ENCODE data around the gene SPTSSB.
A peak's percentile ranks its signal among the peaks of the same experiment; 100 is the strongest.

The SPTSSB gene

DNA sequence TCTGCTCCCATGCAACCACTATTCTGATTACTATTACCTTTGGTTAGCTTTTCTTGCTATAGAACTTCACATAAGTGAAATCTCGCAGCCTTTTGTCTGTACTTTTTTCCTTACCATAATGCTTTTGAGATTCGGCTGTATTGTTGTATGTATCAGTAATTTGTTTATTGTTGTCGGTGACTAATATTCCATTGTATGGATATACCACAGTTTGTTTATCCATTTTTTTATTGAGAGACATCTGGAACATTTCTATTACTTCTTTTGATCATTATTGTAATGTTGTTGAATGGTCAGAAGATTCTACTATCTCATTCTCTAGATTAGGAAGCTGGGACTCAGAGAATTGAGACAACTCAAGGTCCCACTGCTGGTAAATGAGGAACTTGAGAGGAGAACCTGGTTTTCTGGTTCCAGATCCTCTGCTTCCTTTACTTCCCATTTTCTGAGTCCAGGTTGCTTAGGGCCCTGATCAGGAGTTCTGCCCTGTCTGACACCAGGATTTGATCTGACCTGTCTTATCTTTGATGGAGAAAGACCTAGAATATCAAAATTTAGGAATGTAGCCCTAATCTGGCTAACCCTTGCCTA lies 18.2 kb upstream of the SPTSSB start:
- TF ChIP-seq POLR2AphosphoS5 (IDR thresholded peaks at IDR 0.05; ENCODE audit: low read depth, low read length): no peak
- TF ChIP-seq TAF1 (IDR thresholded peaks at IDR 0.05; ENCODE audit: borderline replicate concordance, low read depth, low read length): no peak
- no peak for TF ChIP-seq POLR2A (IDR thresholded peaks at IDR 0.05; ENCODE audit: low read depth, low read length)
- FAIRE-seq: no peak
- DNase-seq (ENCODE audit: insufficient read length): no peak

- no peak for DNase-seq (ENCODE audit: insufficient read length)
- no peak for FAIRE-seq
- TF ChIP-seq POLR2A (IDR thresholded peaks at IDR 0.05; ENCODE audit: low read depth, low read length): no peak
- no peak for TF ChIP-seq POLR2AphosphoS5 (IDR thresholded peaks at IDR 0.05; ENCODE audit: low read depth, low read length)
These were observed 17.5 kb upstream of the SPTSSB start for GRCh38 chr3:161388855-161389254.

GRCh38 chr3:161386991-161387770 lies 15.9 kb upstream of the SPTSSB start:
- no peak for TF ChIP-seq POLR2A (IDR thresholded peaks at IDR 0.05; ENCODE audit: low read depth, low read length)
- no peak for TF ChIP-seq TAF1 (IDR thresholded peaks at IDR 0.05; ENCODE audit: borderline replicate concordance, low read depth, low read length)
- TF ChIP-seq POLR2AphosphoS5 (IDR thresholded peaks at IDR 0.05; ENCODE audit: low read depth, low read length): no peak
- DNase-seq (ENCODE audit: insufficient read length) (no peak), FAIRE-seq (no peak)

DNA sequence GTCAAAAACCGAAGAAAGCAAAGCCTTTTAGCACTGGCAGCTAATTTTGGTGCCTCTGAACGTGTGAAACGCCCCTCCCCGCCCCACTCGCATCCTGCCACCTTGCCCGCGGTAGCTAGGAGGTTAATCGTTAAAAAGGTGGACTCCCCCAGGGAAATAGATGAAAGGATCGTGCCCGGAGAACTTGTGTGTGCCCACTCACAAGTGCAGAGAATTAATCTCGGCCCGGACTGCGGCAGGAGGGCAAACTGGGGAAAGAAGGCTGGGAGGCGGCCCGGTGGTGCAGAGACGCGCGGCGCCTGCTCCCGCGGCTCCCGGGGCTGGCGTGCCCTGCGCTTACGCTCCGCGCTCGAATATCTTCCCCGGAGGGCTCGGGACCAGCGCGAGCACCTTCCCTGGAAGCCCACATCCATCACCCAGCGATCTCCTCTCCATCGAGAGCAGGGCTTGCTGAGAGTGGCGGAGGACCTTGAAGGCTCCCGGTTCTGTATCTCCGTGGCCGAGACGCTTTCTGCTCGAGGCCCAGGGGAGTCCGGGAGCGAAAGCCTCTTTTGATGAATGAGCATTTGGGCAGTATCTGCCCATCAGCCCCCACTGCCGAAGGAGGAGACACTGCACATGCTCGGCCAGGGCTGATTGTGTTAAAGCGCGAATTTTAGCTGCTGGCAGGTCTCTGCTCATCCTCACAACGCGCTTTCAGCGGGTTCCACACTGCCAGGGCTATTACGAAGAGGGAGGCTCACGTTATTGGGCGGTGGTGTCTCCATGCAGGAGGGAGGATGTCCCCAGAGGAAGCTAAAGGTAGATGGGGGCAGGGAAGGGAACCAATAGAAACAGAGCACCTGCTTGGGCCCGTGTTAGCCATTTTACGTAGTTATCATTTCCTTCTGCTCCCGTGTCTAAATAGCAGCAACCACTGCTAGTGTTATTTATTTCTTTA lies 1.3 kb upstream of the SPTSSB start:
- FAIRE-seq: no peak
- TF ChIP-seq TAF1 (IDR thresholded peaks at IDR 0.05; ENCODE audit: borderline replicate concordance, low read depth, low read length) (no peak), POLR2AphosphoS5 (IDR thresholded peaks at IDR 0.05; ENCODE audit: low read depth, low read length) (no peak), POLR2A (IDR thresholded peaks at IDR 0.05; ENCODE audit: low read depth, low read length) (no peak)
- peak; percentile 25 for DNase-seq (ENCODE audit: insufficient read length)

- no peak for FAIRE-seq
- TF ChIP-seq POLR2A (IDR thresholded peaks at IDR 0.05; ENCODE audit: low read depth, low read length) (no peak), TAF1 (IDR thresholded peaks at IDR 0.05; ENCODE audit: borderline replicate concordance, low read depth, low read length) (no peak)
These were observed 1.8 kb downstream of the SPTSSB start for GRCh38 chr3:161369531-161369930.

GRCh38 chr3:161366094-161366493 lies 5.2 kb downstream of the SPTSSB start:
- FAIRE-seq: no peak
- TF ChIP-seq POLR2AphosphoS5 (IDR thresholded peaks at IDR 0.05; ENCODE audit: low read depth, low read length) (no peak), TAF1 (IDR thresholded peaks at IDR 0.05; ENCODE audit: borderline replicate concordance, low read depth, low read length) (no peak), POLR2A (IDR thresholded peaks at IDR 0.05; ENCODE audit: low read depth, low read length) (no peak)
- no peak for DNase-seq (ENCODE audit: insufficient read length)

More at GRCh38 chr3:161369531-161369930, 1.8 kb downstream of the SPTSSB start:
- DNase-seq (ENCODE audit: insufficient read length): no peak

DNA sequence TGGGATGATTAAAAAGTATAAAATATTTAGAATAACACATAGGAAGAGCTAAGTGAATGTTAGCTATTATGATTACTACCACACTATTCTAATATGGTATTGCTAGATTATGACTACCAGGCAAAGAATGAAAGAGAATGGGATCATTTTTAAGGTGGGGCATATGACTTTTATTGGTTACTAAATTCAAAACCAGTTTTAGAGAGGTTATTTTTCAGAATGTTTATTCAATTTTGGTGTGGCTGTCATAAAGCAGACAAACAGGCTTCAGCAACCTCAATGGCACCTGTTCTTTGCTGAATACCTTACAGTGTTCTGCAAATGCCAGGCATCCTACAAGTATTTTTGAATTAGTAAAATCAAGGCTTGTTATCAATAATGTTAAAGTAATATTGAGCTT lies 12.8 kb downstream of the SPTSSB start:
- no peak for TF ChIP-seq TAF1 (IDR thresholded peaks at IDR 0.05; ENCODE audit: borderline replicate concordance, low read depth, low read length)
- no peak for TF ChIP-seq POLR2AphosphoS5 (IDR thresholded peaks at IDR 0.05; ENCODE audit: low read depth, low read length)
- no peak for TF ChIP-seq POLR2A (IDR thresholded peaks at IDR 0.05; ENCODE audit: low read depth, low read length)
- DNase-seq (ENCODE audit: insufficient read length) (no peak), FAIRE-seq (no peak)

- no peak for FAIRE-seq
- DNase-seq (ENCODE audit: insufficient read length): no peak
- TF ChIP-seq TAF1 (IDR thresholded peaks at IDR 0.05; ENCODE audit: borderline replicate concordance, low read depth, low read length): no peak
- TF ChIP-seq POLR2AphosphoS5 (IDR thresholded peaks at IDR 0.05; ENCODE audit: low read depth, low read length): no peak
- no peak for TF ChIP-seq POLR2A (IDR thresholded peaks at IDR 0.05; ENCODE audit: low read depth, low read length)
These were observed 15.0 kb downstream of the SPTSSB start for GRCh38 chr3:161356287-161356686.

GRCh38 chr3:161355508-161355907 lies 15.8 kb downstream of the SPTSSB start:
- DNase-seq (ENCODE audit: insufficient read length) (no peak), FAIRE-seq (no peak)
- TF ChIP-seq POLR2AphosphoS5 (IDR thresholded peaks at IDR 0.05; ENCODE audit: low read depth, low read length) (no peak), TAF1 (IDR thresholded peaks at IDR 0.05; ENCODE audit: borderline replicate concordance, low read depth, low read length) (no peak), POLR2A (IDR thresholded peaks at IDR 0.05; ENCODE audit: low read depth, low read length) (no peak)

- DNase-seq (ENCODE audit: insufficient read length) (no peak), FAIRE-seq (no peak)
- no peak for TF ChIP-seq POLR2AphosphoS5 (IDR thresholded peaks at IDR 0.05; ENCODE audit: low read depth, low read length)
- TF ChIP-seq TAF1 (IDR thresholded peaks at IDR 0.05; ENCODE audit: borderline replicate concordance, low read depth, low read length): no peak
- TF ChIP-seq POLR2A (IDR thresholded peaks at IDR 0.05; ENCODE audit: low read depth, low read length): no peak
These were observed 16.8 kb downstream of the SPTSSB start for GRCh38 chr3:161354554-161354953.

GRCh38 chr3:161351330-161351729 lies 20.0 kb downstream of the SPTSSB start:
- TF ChIP-seq POLR2A (IDR thresholded peaks at IDR 0.05; ENCODE audit: low read depth, low read length) (no peak), POLR2AphosphoS5 (IDR thresholded peaks at IDR 0.05; ENCODE audit: low read depth, low read length) (no peak), TAF1 (IDR thresholded peaks at IDR 0.05; ENCODE audit: borderline replicate concordance, low read depth, low read length) (no peak)
- FAIRE-seq: no peak
- no peak for DNase-seq (ENCODE audit: insufficient read length)
